ENCODE results near the gene TPP1. TPM values are rescaled to one million over a fixed set of nuclear protein-coding genes. Genes with fewer than 3 reads are reported as not detected.

Gene TPP1
- total and polyA plus RNA-seq, 11 donors = 38.5 to 169 (median 79.7) TPM

DNA sequence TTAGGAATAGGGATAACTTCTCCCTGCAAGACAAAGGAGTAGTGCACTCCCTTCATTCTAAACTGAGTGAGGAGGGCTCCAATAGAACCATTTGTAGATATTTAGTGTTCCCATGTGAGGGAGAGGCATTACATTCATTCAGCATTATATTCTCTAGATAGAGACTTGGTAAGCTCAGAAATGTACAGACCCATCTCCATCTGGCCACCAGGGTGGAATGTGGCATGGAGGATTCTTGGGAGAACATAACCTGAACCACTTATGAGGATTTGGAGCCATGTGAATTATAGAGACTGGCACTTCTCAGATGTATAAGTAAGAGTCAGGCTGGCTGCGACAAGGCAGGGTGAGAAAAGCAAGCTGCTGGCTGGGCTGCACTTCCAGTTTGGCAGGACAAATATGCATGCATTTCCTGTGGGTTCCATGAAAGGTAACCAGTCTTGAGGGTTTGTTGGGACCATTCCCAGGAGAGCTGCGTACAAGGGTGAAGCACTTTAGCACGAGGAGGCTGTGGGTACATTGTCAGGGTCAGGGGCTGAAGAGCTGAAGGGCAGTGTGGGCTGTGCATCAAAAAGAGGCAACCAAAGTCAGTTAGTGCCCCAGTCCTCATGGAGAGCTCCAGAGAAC, 25.0 kb downstream of the TPP1 start:
- DNase-seq (no peak), ATAC-seq (peak in 3 of 4 donors; percentile 25 to 65 (median 49))
- Histone ChIP-seq H3K27ac (peak overlapping the region in 10 of 12 donors; percentile 23 to 83 (median 60)), H3K27me3 (no peaks in the 10 kb centered on the region), H3K36me3 (peaks cover 0 to 60% (median 34%) of the 10 kb centered on the region in 9 donors), H3K4me1 (peaks cover 6 to 64% (median 52%) of the 10 kb centered on the region in 12 donors), H3K9me3 (no peaks in the 10 kb centered on the region), H3K4me3 (no peak overlapping the region)
- intact Hi-C loops (cut with DNase I) = loop anchor here in 1 of 10 donors (10.0 kb wide), 1 partner anchor 59 kb away; no protein-coding TSS in a partner anchor
- 28 to 49% (median 40%) methylated on average over 3 of the region's 3 CpGs for WGBS, 4 donors
- TF ChIP-seq POLR2A (IDR thresholded peaks at IDR 0.05) = no peak
- TF ChIP-seq, protein P1, sequence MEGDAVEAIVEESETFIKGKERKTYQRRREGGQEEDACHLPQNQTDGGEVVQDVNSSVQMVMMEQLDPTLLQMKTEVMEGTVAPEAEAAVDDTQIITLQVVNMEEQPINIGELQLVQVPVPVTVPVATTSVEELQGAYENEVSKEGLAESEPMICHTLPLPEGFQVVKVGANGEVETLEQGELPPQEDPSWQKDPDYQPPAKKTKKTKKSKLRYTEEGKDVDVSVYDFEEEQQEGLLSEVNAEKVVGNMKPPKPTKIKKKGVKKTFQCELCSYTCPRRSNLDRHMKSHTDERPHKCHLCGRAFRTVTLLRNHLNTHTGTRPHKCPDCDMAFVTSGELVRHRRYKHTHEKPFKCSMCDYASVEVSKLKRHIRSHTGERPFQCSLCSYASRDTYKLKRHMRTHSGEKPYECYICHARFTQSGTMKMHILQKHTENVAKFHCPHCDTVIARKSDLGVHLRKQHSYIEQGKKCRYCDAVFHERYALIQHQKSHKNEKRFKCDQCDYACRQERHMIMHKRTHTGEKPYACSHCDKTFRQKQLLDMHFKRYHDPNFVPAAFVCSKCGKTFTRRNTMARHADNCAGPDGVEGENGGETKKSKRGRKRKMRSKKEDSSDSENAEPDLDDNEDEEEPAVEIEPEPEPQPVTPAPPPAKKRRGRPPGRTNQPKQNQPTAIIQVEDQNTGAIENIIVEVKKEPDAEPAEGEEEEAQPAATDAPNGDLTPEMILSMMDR (IDR thresholded peaks at IDR 0.05) = no peak

DNA sequence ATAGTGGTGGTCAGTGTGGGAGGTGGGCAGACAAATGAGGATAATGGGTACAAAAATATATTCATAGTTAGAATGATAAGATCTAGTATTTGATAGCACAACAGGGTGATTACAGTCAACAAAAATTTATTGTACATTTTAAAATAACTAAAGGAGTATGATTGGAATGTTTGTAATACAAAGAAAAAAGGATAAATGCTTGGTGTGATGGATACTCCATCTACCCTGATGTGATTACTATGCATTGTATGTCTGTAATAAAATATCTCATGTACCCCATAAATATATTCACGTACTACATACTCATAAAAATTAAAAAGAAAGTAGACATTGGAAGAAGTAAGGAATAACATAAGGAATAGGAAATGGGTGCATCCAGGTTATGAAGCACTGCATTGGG, 31.2 kb downstream of the TPP1 start:
- 93 to 100% (median 97%) methylated on average over 1 of the region's 1 CpG for WGBS, 4 donors
- TF ChIP-seq POLR2A (IDR thresholded peaks at IDR 0.05) = no peak
- TF ChIP-seq, protein P1 (IDR thresholded peaks at IDR 0.05) = no peak
- ATAC-seq (no peak), DNase-seq (no peak)
- H3K27ac ChIP-seq = peak overlapping the region in 3 of 12 donors; percentile 24 to 64 (median 44)
- H3K9me3 ChIP-seq = peaks cover 0 to 19% (median 10%) of the 10 kb centered on the region in 12 donors
- intact Hi-C loops (cut with DNase I) = no loop called here
- H3K36me3 ChIP-seq = peaks cover 0 to 23% (median 10%) of the 10 kb centered on the region in 9 donors
- no peaks in the 10 kb centered on the region for H3K27me3 ChIP-seq
- peaks cover 0 to 22% (median 7%) of the 10 kb centered on the region in 12 donors for H3K4me1 ChIP-seq
- H3K4me3 ChIP-seq = no peak overlapping the region

DNA sequence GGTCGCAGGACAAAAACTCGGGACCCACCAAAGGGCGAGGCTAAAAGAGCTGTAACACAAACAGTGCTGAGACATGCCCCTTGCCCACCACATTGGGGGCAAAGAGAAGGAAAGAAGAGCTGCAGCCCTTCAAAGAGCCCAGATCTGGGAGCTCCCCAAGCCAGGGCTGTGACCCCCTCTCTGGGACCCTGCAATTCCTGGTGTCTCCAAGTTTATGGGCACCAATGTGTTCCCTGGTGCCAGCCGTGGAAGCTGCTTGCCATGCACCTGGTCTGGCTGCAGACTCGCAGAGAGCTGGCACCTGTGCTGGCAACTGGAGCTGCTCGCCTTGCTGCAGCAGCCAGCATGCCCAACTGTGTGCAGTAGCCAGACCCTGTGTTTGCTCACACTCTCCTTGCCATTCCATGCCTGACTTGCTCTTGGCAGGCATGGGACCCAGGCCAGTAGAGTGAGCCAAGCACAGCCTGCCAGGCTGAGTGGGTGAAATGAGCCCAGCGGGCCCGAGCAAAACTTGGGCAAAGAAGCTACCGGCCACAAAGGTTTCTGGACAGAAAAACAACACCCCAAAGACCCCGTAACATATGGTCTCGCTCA, 31.8 kb downstream of the TPP1 start:
- peak overlapping the region in 4 of 12 donors; percentile 24 to 64 (median 40) for H3K27ac ChIP-seq
- H3K9me3 ChIP-seq = peaks cover 0 to 25% (median 13%) of the 10 kb centered on the region in 12 donors
- WGBS, 4 donors = 73 to 85% (median 76%) methylated on average over 8 to 11 of the region's 11 CpGs
- TF ChIP-seq, protein P1 (IDR thresholded peaks at IDR 0.05) = no peak
- no peak for TF ChIP-seq POLR2A (IDR thresholded peaks at IDR 0.05)
- DNase-seq = peak in 3 of 5 donors; percentile 54 to 81 (median 73)
- peaks cover 0 to 17% (median 7%) of the 10 kb centered on the region in 12 donors for H3K4me1 ChIP-seq
- peaks cover 0 to 18% (median 8%) of the 10 kb centered on the region in 9 donors for H3K36me3 ChIP-seq
- peak; percentile 91 to 94 (median 94) for ATAC-seq
- H3K27me3 ChIP-seq = no peaks in the 10 kb centered on the region
- H3K4me3 ChIP-seq = no peak overlapping the region
- intact Hi-C loops (cut with DNase I) = no loop called here
